ENCODE results near the gene TMEM273. TPM values are rescaled to one million over a fixed set of nuclear protein-coding genes. Genes with fewer than 3 reads are reported as not detected.

TMEM273 gene
- total RNA-seq, 1 donor from 2014 or later = 36.4 TPM

DNA sequence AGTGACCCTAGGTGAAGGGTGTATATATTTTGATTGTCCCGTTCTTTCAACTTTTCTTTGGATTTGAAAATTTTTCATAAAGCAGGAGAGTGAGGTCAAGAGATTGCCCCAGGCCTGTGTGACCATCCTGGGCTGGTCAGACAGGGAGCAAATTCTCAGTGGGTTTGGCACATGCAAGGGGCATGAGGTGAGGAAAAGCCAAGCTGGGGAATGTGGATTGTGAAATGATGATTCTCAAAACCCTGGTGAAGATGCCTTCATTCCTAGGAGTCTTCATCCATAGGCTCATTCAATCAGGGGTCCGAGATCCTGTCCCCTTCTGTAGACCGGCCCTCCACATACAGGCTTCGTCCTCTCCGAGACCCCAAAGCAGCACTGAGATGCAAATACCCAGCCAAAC is 27.4 kb downstream of the TMEM273 start:
- Mint-ChIP-seq H3K4me3 (no peak overlapping the region), H3K36me3 (ENCODE audit: low read depth) (peaks cover 5% of the 10 kb centered on the region), H3K9me3 (peaks cover 3% of the 10 kb centered on the region), H3K27ac (no peak overlapping the region), H3K4me1 (peaks cover 26% of the 10 kb centered on the region), H3K27me3 (peaks cover 10% of the 10 kb centered on the region)
- no peak for DNase-seq
- intact Hi-C loops (cut with micrococcal nuclease) = loop anchor here (5.0 kb wide), 2 partner anchors 504 to 609 kb away; no protein-coding TSS in a partner anchor

DNA sequence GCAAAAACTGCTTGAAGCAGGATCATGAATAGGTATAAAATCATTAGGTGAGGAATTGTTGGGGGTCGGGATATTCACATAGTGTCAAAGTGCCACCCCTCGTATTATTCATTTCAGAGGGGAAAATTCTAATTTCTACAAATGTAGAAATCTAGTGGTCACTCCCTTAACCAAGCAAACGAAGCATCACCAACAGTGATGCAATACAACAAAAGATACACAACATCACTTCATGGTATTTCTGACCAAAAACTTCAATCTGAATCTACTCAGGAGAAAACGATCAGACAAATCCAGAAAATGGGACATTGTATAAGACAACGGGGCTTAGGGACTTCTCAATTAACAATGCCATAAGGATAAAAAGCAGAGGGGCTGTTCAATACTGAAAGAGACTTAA is 28.1 kb downstream of the TMEM273 start:
- peaks cover 5% of the 10 kb centered on the region for H3K36me3 Mint-ChIP-seq (ENCODE audit: low read depth)
- H3K4me1 Mint-ChIP-seq = peaks cover 25% of the 10 kb centered on the region
- no peak for DNase-seq
- H3K4me3 Mint-ChIP-seq = no peak overlapping the region
- H3K27me3 Mint-ChIP-seq = peaks cover 10% of the 10 kb centered on the region
- H3K9me3 Mint-ChIP-seq = peaks cover 3% of the 10 kb centered on the region
- intact Hi-C loops (cut with micrococcal nuclease) = loop anchor here (5.0 kb wide), 2 partner anchors 503 to 608 kb away; no protein-coding TSS in a partner anchor
- no peak overlapping the region for H3K27ac Mint-ChIP-seq

DNA sequence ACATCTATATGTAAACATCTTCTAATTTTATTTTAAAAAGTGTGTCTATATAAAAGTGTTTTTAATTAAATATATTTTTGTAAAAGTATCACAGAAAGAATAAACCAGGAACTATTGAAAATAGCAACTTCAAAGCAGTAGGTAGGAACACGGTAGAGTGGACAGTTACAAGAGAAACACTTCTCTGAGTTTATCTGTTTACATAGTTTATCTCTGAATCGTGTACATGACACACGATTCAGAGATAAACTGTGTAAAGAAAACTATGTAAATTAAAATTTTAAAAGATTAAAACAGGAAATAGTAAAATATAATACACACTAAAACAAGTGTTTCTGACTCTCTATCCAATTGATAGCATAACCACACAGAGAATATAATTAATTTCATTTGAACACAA is 29.3 kb downstream of the TMEM273 start:
- intact Hi-C loops (cut with micrococcal nuclease) = no loop called here
- peaks cover 5% of the 10 kb centered on the region for H3K36me3 Mint-ChIP-seq (ENCODE audit: low read depth)
- peaks cover 10% of the 10 kb centered on the region for H3K27me3 Mint-ChIP-seq
- H3K27ac Mint-ChIP-seq = no peak overlapping the region
- peaks cover 18% of the 10 kb centered on the region for H3K4me1 Mint-ChIP-seq
- peaks cover 3% of the 10 kb centered on the region for H3K9me3 Mint-ChIP-seq
- DNase-seq = no peak
- H3K4me3 Mint-ChIP-seq = no peak overlapping the region

DNA sequence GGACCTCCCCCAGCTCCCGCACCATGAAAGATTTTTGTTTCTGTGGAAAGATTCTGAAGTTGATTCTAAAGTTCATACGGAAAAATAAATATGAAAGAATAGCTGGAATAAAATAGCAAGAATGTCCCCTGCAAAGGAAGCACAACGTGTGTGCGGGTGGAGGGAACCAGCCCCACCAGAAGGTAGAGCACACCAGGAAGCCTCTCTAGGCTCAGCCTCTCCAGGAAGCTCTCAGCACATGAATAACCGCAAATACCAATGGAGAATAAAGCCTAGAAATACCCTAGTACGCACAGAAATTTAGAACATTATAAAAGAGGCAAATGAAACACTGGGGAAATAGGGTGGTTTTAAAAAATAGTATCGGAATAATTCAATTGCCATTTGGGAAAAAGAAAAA is 29.8 kb downstream of the TMEM273 start:
- Mint-ChIP-seq H3K9me3 (peaks cover 3% of the 10 kb centered on the region), H3K27me3 (peaks cover 10% of the 10 kb centered on the region), H3K4me3 (no peak overlapping the region), H3K4me1 (peaks cover 18% of the 10 kb centered on the region), H3K36me3 (ENCODE audit: low read depth) (peaks cover 5% of the 10 kb centered on the region), H3K27ac (no peak overlapping the region)
- intact Hi-C loops (cut with micrococcal nuclease) = no loop called here
- DNase-seq = no peak

DNA sequence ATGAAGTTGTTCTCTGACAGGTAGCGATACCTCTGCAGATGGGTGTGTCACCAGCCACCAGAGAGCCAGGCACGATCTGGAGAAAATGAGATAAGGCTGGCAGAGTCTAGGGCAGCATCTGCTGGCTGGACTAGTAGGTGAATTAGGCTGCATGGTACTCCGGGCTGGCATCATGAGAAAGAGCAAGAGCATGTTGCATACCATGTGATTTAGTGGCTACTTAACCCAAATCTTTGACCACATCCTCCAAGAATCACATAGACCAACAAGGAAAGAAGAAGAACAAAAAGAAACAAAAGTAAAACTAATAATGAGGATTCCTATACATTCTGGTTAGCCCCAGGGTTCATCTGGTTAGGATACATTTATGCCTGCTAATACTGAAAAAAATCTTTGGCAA is 31.0 kb downstream of the TMEM273 start:
- peaks cover 13% of the 10 kb centered on the region for H3K27me3 Mint-ChIP-seq
- intact Hi-C loops (cut with micrococcal nuclease) = no loop called here
- H3K36me3 Mint-ChIP-seq (ENCODE audit: low read depth) = peaks cover 5% of the 10 kb centered on the region
- no peak for DNase-seq
- H3K4me3 Mint-ChIP-seq = no peak overlapping the region
- no peak overlapping the region for H3K27ac Mint-ChIP-seq
- H3K4me1 Mint-ChIP-seq = peaks cover 18% of the 10 kb centered on the region
- H3K9me3 Mint-ChIP-seq = peaks cover 3% of the 10 kb centered on the region

DNA sequence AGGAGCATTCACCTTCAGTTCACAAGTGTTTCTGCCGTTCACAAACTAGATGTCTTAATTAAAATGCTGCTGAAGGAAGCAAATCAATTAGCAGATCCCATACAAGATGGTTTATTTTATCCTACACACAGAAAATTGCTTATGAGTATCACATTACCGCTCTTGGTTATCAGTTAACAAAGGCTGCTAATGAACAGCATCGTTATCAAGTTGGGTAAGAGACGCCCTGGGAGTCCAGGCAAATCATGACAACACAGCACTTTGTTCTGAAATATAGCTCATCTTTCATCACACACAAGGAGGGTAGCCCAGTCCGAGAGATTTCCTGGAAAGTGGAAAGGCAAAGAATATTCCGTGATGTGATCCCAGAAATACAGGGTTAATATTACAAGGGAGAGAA is 33.5 kb downstream of the TMEM273 start:
- peaks cover 19% of the 10 kb centered on the region for H3K4me1 Mint-ChIP-seq
- intact Hi-C loops (cut with micrococcal nuclease) = no loop called here
- no peak overlapping the region for H3K27ac Mint-ChIP-seq
- peaks cover 3% of the 10 kb centered on the region for H3K9me3 Mint-ChIP-seq
- H3K27me3 Mint-ChIP-seq = peaks cover 14% of the 10 kb centered on the region
- no peak for DNase-seq
- no peak overlapping the region for H3K4me3 Mint-ChIP-seq
- peaks cover 2% of the 10 kb centered on the region for H3K36me3 Mint-ChIP-seq (ENCODE audit: low read depth)

DNA sequence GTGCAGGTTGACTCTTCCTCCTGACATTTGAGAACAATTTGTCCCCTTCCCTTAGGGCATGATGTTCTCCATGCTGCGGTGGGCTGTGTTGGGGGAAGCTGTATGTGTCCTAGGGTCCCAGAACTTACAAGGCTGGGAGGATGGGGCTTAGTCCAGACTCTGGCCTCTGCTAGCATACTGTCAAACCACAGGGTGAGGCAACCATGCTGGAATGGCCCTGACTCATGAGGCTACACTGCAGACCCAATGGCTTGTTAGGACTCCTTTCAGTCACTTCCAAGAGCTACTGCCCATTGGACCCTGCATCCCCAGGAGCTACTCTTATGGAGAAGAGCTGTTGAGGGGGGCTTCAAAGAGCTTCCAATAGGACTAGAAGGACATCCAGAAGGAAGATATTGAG is 34.2 kb downstream of the TMEM273 start:
- Mint-ChIP-seq H3K27ac (no peak overlapping the region), H3K4me1 (peaks cover 19% of the 10 kb centered on the region), H3K36me3 (ENCODE audit: low read depth) (peaks cover 2% of the 10 kb centered on the region), H3K4me3 (no peak overlapping the region), H3K9me3 (peaks cover 3% of the 10 kb centered on the region), H3K27me3 (peaks cover 13% of the 10 kb centered on the region)
- DNase-seq = no peak
- intact Hi-C loops (cut with micrococcal nuclease) = no loop called here

DNA sequence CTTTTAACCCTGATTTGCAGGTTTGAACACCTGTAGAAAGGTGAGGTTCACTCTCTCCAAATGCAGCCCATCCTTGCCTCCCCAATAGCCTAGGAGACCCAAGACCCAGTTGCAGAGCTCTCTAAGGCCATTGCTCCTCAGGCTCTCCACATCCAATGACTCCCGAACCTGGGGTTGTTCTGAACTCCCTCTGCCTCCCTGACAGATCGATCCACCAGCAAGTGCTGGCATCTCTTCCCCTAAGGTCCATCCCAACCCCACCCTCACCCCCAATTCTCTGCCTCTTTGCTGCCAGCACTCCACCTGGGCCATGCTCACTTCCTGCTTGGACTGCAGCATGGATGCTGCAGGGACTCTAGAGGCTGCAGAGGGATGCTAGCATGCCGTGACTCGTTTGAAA is 35.1 kb downstream of the TMEM273 start:
- peaks cover 14% of the 10 kb centered on the region for H3K27me3 Mint-ChIP-seq
- peaks cover 7% of the 10 kb centered on the region for H3K9me3 Mint-ChIP-seq
- H3K36me3 Mint-ChIP-seq (ENCODE audit: low read depth) = peaks cover 2% of the 10 kb centered on the region
- DNase-seq = no peak
- intact Hi-C loops (cut with micrococcal nuclease) = no loop called here
- peaks cover 15% of the 10 kb centered on the region for H3K4me1 Mint-ChIP-seq
- H3K27ac Mint-ChIP-seq = no peak overlapping the region
- H3K4me3 Mint-ChIP-seq = no peak overlapping the region

DNA sequence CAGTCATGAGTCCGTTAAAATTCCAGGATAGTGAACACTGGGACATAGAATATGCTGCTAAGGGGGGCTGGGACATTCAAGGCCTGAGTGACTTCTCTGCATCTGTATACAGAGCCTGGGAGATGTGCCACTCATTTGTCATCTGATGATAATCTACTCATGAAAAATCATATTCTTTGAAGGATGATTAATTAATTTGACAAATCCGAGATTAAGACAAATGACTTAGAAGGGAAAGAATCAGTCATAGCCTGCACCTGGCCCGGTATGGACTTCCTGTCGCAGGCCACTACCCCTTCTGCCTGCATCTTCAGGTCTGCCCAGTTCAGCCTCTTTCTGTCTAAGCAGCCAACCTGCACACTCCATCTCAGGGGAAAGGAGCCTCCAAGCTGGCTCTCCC is 35.5 kb downstream of the TMEM273 start:
- peaks cover 9% of the 10 kb centered on the region for H3K9me3 Mint-ChIP-seq
- DNase-seq = no peak
- H3K27me3 Mint-ChIP-seq = peaks cover 13% of the 10 kb centered on the region
- H3K27ac Mint-ChIP-seq = no peak overlapping the region
- no peak overlapping the region for H3K4me3 Mint-ChIP-seq
- H3K4me1 Mint-ChIP-seq = peaks cover 13% of the 10 kb centered on the region
- peaks cover 2% of the 10 kb centered on the region for H3K36me3 Mint-ChIP-seq (ENCODE audit: low read depth)
- intact Hi-C loops (cut with micrococcal nuclease) = no loop called here

DNA sequence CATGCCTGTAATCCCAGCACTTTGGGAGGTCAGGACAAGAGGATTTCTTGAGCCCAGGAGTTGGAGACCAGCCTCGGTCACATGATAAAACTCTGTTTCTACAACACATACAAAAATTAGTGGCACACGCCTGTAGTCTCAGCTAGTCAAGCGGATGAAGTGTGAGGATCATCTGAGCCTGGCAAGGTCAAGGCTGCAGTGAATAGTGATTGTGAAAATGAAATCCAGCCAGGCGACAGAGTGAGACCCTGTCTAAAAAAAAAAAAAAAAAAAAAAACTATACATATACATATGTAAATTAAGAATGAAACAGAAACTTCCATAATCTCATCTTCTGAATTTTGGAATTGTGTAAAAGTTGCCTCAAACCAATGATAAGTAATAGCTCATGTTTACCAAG is 36.2 kb downstream of the TMEM273 start:
- Mint-ChIP-seq H3K36me3 (ENCODE audit: low read depth) (peaks cover 2% of the 10 kb centered on the region), H3K27ac (no peak overlapping the region), H3K9me3 (peaks cover 9% of the 10 kb centered on the region), H3K27me3 (peaks cover 10% of the 10 kb centered on the region), H3K4me1 (peaks cover 8% of the 10 kb centered on the region), H3K4me3 (no peak overlapping the region)
- intact Hi-C loops (cut with micrococcal nuclease) = no loop called here
- no peak for DNase-seq

DNA sequence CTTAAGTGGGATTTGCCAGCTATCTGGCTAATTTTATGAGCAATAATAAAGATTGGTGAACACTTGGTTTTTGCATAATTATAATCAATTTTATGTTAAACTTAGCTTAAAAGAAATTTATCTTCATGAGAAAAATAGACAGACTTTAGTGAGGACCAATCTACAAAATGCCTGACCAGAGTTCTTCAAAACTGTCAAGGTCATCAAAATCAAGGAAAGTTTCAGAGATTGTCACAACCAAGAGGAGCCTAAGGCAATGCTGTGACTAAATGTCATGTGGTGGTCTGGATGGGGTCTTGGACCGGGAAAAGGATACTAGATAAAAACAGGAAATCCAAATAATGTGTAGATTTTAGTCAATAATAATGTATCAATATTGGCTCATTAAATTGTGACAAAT is 36.7 kb downstream of the TMEM273 start:
- DNase-seq = no peak
- Mint-ChIP-seq H3K4me1 (peaks cover 5% of the 10 kb centered on the region), H3K27me3 (peaks cover 8% of the 10 kb centered on the region), H3K4me3 (no peak overlapping the region), H3K27ac (no peak overlapping the region), H3K9me3 (peaks cover 7% of the 10 kb centered on the region), H3K36me3 (ENCODE audit: low read depth) (peaks cover under 1% of the 10 kb centered on the region)
- intact Hi-C loops (cut with micrococcal nuclease) = no loop called here

DNA sequence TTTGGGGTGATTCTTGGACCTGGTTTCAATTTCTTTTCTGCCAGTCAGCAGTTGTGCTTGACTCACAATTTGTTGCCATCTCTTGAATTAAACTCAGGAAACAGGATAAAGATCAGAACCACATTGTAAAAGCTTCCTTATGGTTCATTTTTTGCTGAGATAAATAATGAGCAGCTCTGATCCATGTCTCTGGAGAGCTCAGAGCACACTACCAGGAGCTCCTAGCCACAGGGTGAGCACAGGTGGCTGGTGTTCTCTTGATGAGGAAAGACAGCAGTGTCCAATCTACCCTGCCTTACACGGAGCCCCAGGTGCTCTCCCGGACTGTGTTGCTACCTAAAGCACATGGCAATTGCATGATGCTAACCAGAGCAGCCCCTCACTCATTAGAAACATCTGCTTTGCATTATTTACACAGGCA is 37.2 kb downstream of the TMEM273 start:
- Mint-ChIP-seq H3K4me1 (peaks cover 5% of the 10 kb centered on the region), H3K4me3 (no peak overlapping the region), H3K27ac (no peak overlapping the region), H3K36me3 (ENCODE audit: low read depth) (no peaks in the 10 kb centered on the region), H3K9me3 (peaks cover 6% of the 10 kb centered on the region), H3K27me3 (peaks cover 10% of the 10 kb centered on the region)
- intact Hi-C loops (cut with micrococcal nuclease) = no loop called here
- no peak for DNase-seq

DNA sequence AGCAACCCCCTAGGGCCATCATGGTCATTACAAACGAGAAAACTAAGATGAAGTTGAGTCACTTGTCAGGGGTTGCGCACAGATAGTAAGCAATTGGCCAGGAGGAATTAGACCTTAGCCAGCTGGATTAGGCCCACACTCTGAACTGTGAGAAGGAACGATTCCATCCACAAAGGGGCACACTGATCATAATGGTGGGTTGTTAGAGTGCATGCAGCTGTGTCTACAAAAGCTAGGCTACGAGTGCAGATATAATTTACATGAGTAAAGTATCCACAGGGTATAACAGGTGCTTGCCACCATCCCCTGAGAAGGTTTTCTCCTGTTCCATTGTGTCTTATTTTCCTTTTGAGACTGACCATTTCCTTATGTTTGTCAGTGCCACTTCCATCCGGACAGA is 37.8 kb downstream of the TMEM273 start:
- Mint-ChIP-seq H3K27me3 (peaks cover 12% of the 10 kb centered on the region), H3K4me3 (no peak overlapping the region), H3K36me3 (ENCODE audit: low read depth) (no peaks in the 10 kb centered on the region), H3K4me1 (peaks cover 5% of the 10 kb centered on the region), H3K27ac (no peak overlapping the region), H3K9me3 (peaks cover 6% of the 10 kb centered on the region)
- no peak for DNase-seq
- intact Hi-C loops (cut with micrococcal nuclease) = no loop called here

DNA sequence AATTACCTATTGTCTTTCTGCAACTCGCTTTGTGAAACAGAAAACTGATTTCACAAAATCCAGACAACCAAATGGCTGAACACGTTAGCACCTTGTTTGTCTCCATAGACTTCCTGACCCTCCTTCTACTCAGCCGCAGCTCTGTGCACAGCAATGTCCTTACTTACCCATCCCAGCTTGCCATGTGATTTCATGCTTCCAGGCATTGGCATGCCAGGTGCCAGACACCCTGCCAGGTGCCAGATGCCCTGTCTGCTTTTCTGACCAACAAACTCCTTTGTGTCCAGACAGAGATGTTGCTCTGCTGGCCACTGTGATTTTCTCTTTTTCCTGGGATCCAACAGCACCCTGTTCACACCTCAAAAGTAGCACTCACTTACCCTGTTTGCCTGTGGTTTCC is 38.3 kb downstream of the TMEM273 start:
- intact Hi-C loops (cut with micrococcal nuclease) = no loop called here
- peaks cover 6% of the 10 kb centered on the region for H3K9me3 Mint-ChIP-seq
- peaks cover 5% of the 10 kb centered on the region for H3K4me1 Mint-ChIP-seq
- H3K27me3 Mint-ChIP-seq = peaks cover 12% of the 10 kb centered on the region
- H3K27ac Mint-ChIP-seq = no peak overlapping the region
- no peaks in the 10 kb centered on the region for H3K36me3 Mint-ChIP-seq (ENCODE audit: low read depth)
- DNase-seq = no peak
- no peak overlapping the region for H3K4me3 Mint-ChIP-seq

DNA sequence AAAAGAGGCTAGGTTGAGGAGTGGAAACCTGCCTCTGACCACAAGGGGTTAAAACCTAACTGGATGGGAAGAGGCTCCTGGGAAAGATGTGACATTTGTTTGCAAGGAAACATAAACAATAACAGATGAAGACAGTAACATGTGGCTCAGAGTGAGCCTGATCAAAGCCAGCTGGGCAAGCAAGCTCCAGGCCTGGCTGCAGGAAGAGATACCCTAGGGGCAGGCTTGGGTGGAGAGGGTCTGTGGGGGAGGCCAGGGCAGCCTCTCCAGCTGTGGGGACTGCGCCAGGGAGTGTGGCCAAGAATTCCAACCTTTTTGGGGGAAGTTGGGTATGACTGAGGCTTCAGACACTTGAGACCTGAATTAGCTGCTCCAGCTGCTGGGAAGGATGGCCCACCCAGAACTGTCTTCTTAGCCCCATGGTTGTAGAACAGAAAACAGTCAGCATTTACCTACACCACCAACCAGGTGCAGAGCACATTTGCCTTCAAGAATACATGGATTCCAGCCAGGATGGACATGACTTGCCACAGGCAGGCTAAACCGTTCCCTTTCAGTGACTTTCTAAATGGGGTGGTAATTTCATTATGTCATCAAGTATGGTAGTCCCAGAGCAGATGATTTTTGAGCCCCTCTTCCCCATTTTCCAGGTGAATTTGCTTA is 44.0 kb downstream of the TMEM273 start:
- DNase-seq = no peak
- no peak overlapping the region for H3K4me3 Mint-ChIP-seq
- H3K36me3 Mint-ChIP-seq (ENCODE audit: low read depth) = no peaks in the 10 kb centered on the region
- H3K9me3 Mint-ChIP-seq = peaks cover 6% of the 10 kb centered on the region
- no peaks in the 10 kb centered on the region for H3K4me1 Mint-ChIP-seq
- intact Hi-C loops (cut with micrococcal nuclease) = no loop called here
- peaks cover 8% of the 10 kb centered on the region for H3K27me3 Mint-ChIP-seq
- no peak overlapping the region for H3K27ac Mint-ChIP-seq
